WTC11 (cell line): ENCODE measurements around the gene OR5A1. TPM values are rescaled to one million over a fixed set of nuclear protein-coding genes. Genes with fewer than 3 reads are reported as not detected.
"Not testable (repeated sequence)": the region's sequence is repeated elsewhere in the genome, so short reads cannot be mapped to it uniquely, and the experiment has no call there.

Experiments used
- ATAC-seq: fragments of 200-7000 bp; cut with Tn5 transposase; 2 replicates; pipeline ENCODE4 v1.10.0; 2021; ENCODE audit warnings: mild to moderate bottlenecking, moderate library complexity
- CTCF ChIA-PET: fragments of 300-600 bp; sonication (Branson Sonifier 250); formaldehyde crosslinking; loops from one replicate; lab custom pipeline; 2021; ENCODE audit warnings: antibody characterized with exemption; lab: Charles Lee
- POLR2A ChIA-PET: fragments of 350-600 bp; sonication (Branson Sonifier 250); formaldehyde crosslinking; loops from one replicate; lab custom pipeline; 2021; ENCODE audit warnings: antibody characterized with exemption; lab: Charles Lee
- DNase-seq: peaks from one replicate; pipeline ENCODE4 v3.0.0; 2021; ENCODE audit warnings: low spot score
- H3K27ac Mint-ChIP-seq: 2 replicates; pipeline ENCODE4 v1.8.0; 2021; ENCODE audit warnings: mixed read lengths
- H3K27me3 Mint-ChIP-seq: 2 replicates; pipeline ENCODE4 v1.8.0; 2021; ENCODE audit warnings: low read depth, mild to moderate bottlenecking, moderate library complexity, mixed read lengths
- H3K36me3 Mint-ChIP-seq: 2 replicates; pipeline ENCODE4 v1.8.0; 2021; ENCODE audit warnings: mixed read lengths
- H3K4me1 Mint-ChIP-seq: 2 replicates; pipeline ENCODE4 v1.8.0; 2022; ENCODE audit warnings: mixed read lengths
- H3K4me3 Mint-ChIP-seq: 2 replicates; pipeline ENCODE4 v1.8.0; 2021; ENCODE audit warnings: mild to moderate bottlenecking, moderate library complexity, mixed read lengths
- H3K9me3 Mint-ChIP-seq: 2 replicates; pipeline ENCODE4 v1.8.0; 2021; ENCODE audit warnings: mixed read lengths
- AFF4 ChIP-seq: sonication (generic); formaldehyde crosslinking; IDR thresholded peaks from 2 replicates; pipeline ENCODE4 v1.8.1; 2023; ENCODE audit warnings: mild to moderate bottlenecking, missing genetic modification reagents, borderline replicate concordance
- FOXP1 ChIP-seq: sonication (generic); formaldehyde crosslinking; IDR thresholded peaks from 2 replicates; pipeline ENCODE4 v1.8.0; 2022; ENCODE audit warnings: missing genetic modification reagents, mild to moderate bottlenecking, moderate library complexity, borderline replicate concordance
- HMGA2 ChIP-seq: fragments of 250-450 bp; sonication (Bioruptor Pico); IDR thresholded peaks from 2 replicates; pipeline ENCODE4 v1.4.0; 2021; ENCODE audit warnings: mild to moderate bottlenecking, moderate library complexity
- IRF2 ChIP-seq: sonication (generic); formaldehyde crosslinking; IDR thresholded peaks from 2 replicates; pipeline ENCODE4 v1.8.0; 2022; ENCODE audit warnings: low read depth, missing genetic modification reagents, borderline replicate concordance
- MXD4 ChIP-seq: fragments of 250-450 bp; sonication (Bioruptor Pico); IDR thresholded peaks from 2 replicates; pipeline ENCODE4 v1.8.0; 2021; ENCODE audit warnings: mild to moderate bottlenecking, moderate library complexity, borderline replicate concordance
- NR3C1 ChIP-seq: sonication (generic); formaldehyde crosslinking; conservative IDR thresholded peaks from 2 replicates; pipeline ENCODE4 v1.8.1; 2023; ENCODE audit warnings: low read depth, mild to moderate bottlenecking, missing genetic modification reagents
- ZNF219 ChIP-seq: sonication (generic); formaldehyde crosslinking; IDR thresholded peaks from 2 replicates; pipeline ENCODE4 v1.8.0; 2023; ENCODE audit warnings: missing genetic modification reagents, mild to moderate bottlenecking, borderline replicate concordance
- ZNF423 ChIP-seq: fragments of 250-450 bp; sonication (Bioruptor Pico); IDR thresholded peaks from 2 replicates; pipeline ENCODE4 v2.1.2; 2022; ENCODE audit warnings: mild to moderate bottlenecking, moderate library complexity
- total RNA-seq: library from RNA; stranded (reverse); gene quantifications from 3 replicates; pipeline ENCODE4 v1.2.3, GENCODE V29; 2021
- TF ChIP-seq, protein P1 (sequence below): fragments of 200-600 bp; IDR thresholded peaks from 2 replicates; pipeline ENCODE4 v1.8.0; 2022; ENCODE audit warnings: antibody characterized with exemption
- TF ChIP-seq, protein P2 (sequence below): fragments of 250-450 bp; sonication (Bioruptor Pico); conservative IDR thresholded peaks from 2 replicates; pipeline ENCODE4 v1.9.0; 2021; ENCODE audit warnings: mild to moderate bottlenecking
- TF ChIP-seq, protein P3 (sequence below): sonication (generic); formaldehyde crosslinking; IDR thresholded peaks from 2 replicates; pipeline ENCODE4 v1.8.1; 2022; ENCODE audit warnings: missing genetic modification reagents, borderline replicate concordance
- TF ChIP-seq, protein P4 (sequence below): sonication (generic); formaldehyde crosslinking; IDR thresholded peaks from 2 replicates; pipeline ENCODE4 v1.8.1; 2022; ENCODE audit warnings: low read depth, mild to moderate bottlenecking, moderate library complexity, missing genetic modification reagents, borderline replicate concordance

OR5A1 gene
- total RNA-seq, 1 experiment from 2014 or later: not detected

DNA sequence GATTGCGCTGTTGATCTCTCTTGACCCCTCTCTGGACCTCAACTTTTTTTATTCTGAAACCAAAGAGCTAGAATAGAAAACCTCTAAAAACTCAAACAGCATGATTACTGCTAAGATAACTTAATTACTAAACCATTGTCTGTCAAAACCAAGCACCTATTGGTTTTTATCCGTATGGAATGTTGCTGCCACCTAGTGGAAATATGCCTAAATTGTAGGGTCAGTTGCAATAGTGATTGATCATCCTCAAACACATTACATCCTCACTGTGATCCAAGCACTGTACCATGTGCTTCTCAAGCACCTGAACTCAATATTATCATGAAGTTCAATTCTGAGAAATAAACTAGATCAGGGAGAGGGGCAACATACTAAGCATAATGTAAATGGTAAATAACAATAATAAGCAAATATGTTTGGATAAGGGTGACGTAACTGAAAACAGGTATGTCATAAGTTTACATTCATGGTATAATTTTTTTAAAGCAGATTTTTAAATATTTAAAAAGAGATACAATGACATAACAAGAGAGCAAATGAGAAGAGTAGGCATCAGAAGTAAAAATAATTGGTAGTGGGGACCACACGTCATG lies 6.2 kb upstream of the OR5A1 start:
- H3K4me1 Mint-ChIP-seq: peaks cover 24% of the 10 kb centered on the region
- no peak for TF ChIP-seq IRF2 (CRISPR knock-in tag)
- TF ChIP-seq, protein P1, sequence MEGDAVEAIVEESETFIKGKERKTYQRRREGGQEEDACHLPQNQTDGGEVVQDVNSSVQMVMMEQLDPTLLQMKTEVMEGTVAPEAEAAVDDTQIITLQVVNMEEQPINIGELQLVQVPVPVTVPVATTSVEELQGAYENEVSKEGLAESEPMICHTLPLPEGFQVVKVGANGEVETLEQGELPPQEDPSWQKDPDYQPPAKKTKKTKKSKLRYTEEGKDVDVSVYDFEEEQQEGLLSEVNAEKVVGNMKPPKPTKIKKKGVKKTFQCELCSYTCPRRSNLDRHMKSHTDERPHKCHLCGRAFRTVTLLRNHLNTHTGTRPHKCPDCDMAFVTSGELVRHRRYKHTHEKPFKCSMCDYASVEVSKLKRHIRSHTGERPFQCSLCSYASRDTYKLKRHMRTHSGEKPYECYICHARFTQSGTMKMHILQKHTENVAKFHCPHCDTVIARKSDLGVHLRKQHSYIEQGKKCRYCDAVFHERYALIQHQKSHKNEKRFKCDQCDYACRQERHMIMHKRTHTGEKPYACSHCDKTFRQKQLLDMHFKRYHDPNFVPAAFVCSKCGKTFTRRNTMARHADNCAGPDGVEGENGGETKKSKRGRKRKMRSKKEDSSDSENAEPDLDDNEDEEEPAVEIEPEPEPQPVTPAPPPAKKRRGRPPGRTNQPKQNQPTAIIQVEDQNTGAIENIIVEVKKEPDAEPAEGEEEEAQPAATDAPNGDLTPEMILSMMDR: peak; percentile 82
- CTCF ChIA-PET: interaction anchor here (0.6 to 4.5 kb wide), 2 partner anchors 258 to 272 kb away, joined by 3 to 14 read pairs; partner anchors contain the start of gene DTX4
- DNase-seq (peak; percentile 18), ATAC-seq (peak; percentile 58; the same call in 1 of the 2 replicates)
- no peaks in the 10 kb centered on the region for H3K9me3 Mint-ChIP-seq
- no peak overlapping the region for H3K4me3 Mint-ChIP-seq
- no peak overlapping the region for H3K27ac Mint-ChIP-seq
- H3K27me3 Mint-ChIP-seq: no peaks in the 10 kb centered on the region
- POLR2A ChIA-PET: no interaction called here
- H3K36me3 Mint-ChIP-seq: no peaks in the 10 kb centered on the region

DNA sequence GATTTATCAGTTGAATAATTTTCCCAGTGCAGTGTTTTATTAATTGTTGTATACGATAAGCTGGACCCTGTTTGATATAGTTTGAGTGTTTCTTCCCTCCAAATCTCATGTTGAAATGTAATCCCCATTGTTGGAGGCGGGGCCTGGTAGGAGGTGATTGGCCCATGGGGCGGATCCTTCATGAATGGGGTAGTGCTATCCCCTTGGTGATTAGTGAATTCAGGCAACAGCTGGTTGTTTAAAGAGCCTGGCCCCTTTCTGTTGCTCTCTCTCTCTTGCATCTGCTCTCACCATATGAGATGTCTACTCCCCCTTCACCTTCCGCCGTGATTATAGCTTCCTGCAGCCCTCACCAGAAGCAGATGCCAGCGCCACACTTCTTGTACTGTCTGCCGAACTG lies 1.5 kb downstream of the OR5A1 start:
- no peak overlapping the region for H3K4me3 Mint-ChIP-seq
- no peaks in the 10 kb centered on the region for H3K36me3 Mint-ChIP-seq
- CTCF ChIA-PET: interaction anchor here (1.0 to 2.4 kb wide), 5 partner anchors 12 to 302 kb away, joined by 3 to 8 read pairs (median 5); partner anchors contain the start of genes DTX4 and OR5A2
- ATAC-seq: peak; percentile 91
- no peak overlapping the region for H3K27ac Mint-ChIP-seq
- POLR2A ChIA-PET: no interaction called here
- H3K9me3 Mint-ChIP-seq: no peaks in the 10 kb centered on the region
- H3K4me1 Mint-ChIP-seq: peaks cover 9% of the 10 kb centered on the region; the same call in 1 of the 2 replicates
- H3K27me3 Mint-ChIP-seq: no peaks in the 10 kb centered on the region
- DNase-seq: peak; percentile 24
- TF ChIP-seq, protein P2, sequence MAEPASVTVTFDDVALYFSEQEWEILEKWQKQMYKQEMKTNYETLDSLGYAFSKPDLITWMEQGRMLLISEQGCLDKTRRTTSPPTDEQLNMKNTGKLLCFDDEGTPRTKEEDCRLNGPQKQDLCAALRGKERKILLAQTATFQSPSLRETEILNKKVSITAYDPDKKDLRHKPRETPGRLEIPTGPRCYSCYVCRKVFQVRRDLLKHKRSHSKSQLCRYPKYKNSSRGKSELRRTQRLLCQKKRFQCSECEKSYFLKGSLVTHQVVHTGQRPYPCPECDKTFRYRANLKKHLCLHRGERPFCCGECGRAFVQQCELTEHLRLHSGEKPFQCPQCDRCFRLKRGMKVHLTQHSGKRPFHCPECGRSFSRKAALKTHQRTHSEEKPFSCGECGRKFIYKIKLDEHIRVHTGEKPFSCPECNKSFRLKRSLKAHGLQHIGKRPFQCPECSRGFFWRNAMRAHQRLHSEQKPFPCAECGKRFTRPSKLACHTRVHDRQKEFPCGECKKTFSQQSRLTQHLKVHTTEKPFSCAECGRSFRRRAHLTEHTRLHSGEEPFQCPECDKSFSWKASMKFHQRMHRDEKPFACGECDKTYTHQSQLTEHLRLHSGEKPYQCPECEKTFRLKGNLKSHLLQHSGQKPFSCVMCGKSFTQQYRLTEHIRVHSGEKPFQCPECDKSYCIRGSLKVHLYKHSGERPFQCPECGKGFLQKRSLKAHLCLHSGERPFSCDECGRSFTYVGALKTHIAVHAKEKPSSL (CRISPR knock-in tag): no peak
- TF ChIP-seq AFF4 (CRISPR knock-in tag): no peak
- TF ChIP-seq ZNF423 (CRISPR knock-in tag): no peak
- no peak for TF ChIP-seq MXD4

GRCh38 chr11:59445624-59446023 lies 9.4 kb downstream of the OR5A1 start:
- H3K27ac Mint-ChIP-seq, CTCF ChIA-PET, H3K27me3 Mint-ChIP-seq, POLR2A ChIA-PET, H3K4me1 Mint-ChIP-seq, H3K4me3 Mint-ChIP-seq, ATAC-seq, DNase-seq: not testable (repeated sequence)
- peaks cover 13% of the 10 kb centered on the region for H3K36me3 Mint-ChIP-seq
- peaks cover 36% of the 10 kb centered on the region for H3K9me3 Mint-ChIP-seq

- no peak for TF ChIP-seq HMGA2 (CRISPR knock-in tag)
- TF ChIP-seq, protein P3, sequence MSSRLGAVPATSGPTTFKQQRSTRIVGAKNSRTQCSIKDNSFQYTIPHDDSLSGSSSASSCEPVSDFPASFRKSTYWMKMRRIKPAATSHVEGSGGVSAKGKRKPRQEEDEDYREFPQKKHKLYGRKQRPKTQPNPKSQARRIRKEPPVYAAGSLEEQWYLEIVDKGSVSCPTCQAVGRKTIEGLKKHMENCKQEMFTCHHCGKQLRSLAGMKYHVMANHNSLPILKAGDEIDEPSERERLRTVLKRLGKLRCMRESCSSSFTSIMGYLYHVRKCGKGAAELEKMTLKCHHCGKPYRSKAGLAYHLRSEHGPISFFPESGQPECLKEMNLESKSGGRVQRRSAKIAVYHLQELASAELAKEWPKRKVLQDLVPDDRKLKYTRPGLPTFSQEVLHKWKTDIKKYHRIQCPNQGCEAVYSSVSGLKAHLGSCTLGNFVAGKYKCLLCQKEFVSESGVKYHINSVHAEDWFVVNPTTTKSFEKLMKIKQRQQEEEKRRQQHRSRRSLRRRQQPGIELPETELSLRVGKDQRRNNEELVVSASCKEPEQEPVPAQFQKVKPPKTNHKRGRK (CRISPR knock-in tag): no peak
- TF ChIP-seq, protein P4, sequence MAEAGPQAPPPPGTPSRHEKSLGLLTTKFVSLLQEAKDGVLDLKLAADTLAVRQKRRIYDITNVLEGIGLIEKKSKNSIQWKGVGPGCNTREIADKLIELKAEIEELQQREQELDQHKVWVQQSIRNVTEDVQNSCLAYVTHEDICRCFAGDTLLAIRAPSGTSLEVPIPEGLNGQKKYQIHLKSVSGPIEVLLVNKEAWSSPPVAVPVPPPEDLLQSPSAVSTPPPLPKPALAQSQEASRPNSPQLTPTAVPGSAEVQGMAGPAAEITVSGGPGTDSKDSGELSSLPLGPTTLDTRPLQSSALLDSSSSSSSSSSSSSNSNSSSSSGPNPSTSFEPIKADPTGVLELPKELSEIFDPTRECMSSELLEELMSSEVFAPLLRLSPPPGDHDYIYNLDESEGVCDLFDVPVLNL (CRISPR knock-in tag): no peak
- TF ChIP-seq ZNF219 (CRISPR knock-in tag): no peak
- no peak for TF ChIP-seq NR3C1 (CRISPR knock-in tag)
- TF ChIP-seq FOXP1: no peak
- Mint-ChIP-seq H3K27me3 (peaks cover 2% of the 10 kb centered on the region; the same call in 1 of the 2 replicates), H3K9me3 (peaks cover 35% of the 10 kb centered on the region), H3K27ac (no peak overlapping the region), H3K4me3 (no peak overlapping the region), H3K36me3 (peaks cover 13% of the 10 kb centered on the region), H3K4me1 (no peaks in the 10 kb centered on the region)
- ChIA-PET CTCF (no interaction called here), POLR2A (no interaction called here)
- no peak for ATAC-seq
- no peak for DNase-seq
Observed at GRCh38 chr11:59448484-59448883, 12.2 kb downstream of the OR5A1 start.
